WERI-Rb-1 (cell line): ENCODE data around the gene ICAM5.
A peak's percentile ranks its signal among the peaks of the same experiment; 100 is the strongest.

Experiments used
- DNase-seq: peaks from one replicate; pipeline ENCODE4 v3.0.0-alpha.2; 2020
- H3K27ac ChIP-seq: fragments of 250-450 bp; sonication (Bioruptor Pico); 2 replicates; pipeline ENCODE4 v1.5.1; 2020; ENCODE audit warnings: mild to moderate bottlenecking, moderate library complexity
- H3K27me3 ChIP-seq: fragments of 250-450 bp; sonication (Bioruptor Pico); 2 replicates; pipeline ENCODE4 v1.5.1; 2021; ENCODE audit warnings: mild to moderate bottlenecking, low read depth, moderate library complexity; ENCODE audit not compliant: insufficient read depth, severe bottlenecking
- H3K36me3 ChIP-seq: fragments of 250-450 bp; sonication (Bioruptor Pico); 2 replicates; pipeline ENCODE4 v1.5.1; 2020; ENCODE audit warnings: mild to moderate bottlenecking, moderate library complexity
- H3K4me3 ChIP-seq: 2 replicates; pipeline ENCODE4 v1.5.1; 2011; ENCODE audit warnings: low read depth, mild to moderate bottlenecking, control low read depth, low read length
- H3K9me3 ChIP-seq: fragments of 250-450 bp; sonication (Bioruptor Pico); 2 replicates; pipeline ENCODE4 v1.5.1; 2021; ENCODE audit warnings: mild to moderate bottlenecking, moderate library complexity; ENCODE audit not compliant: severe bottlenecking
- TF ChIP-seq, protein P1 (sequence below): IDR thresholded peaks from 2 replicates; pipeline ENCODE4 v1.5.1; 2011; ENCODE audit warnings: low read depth, mild to moderate bottlenecking, control low read depth, inconsistent platforms, low read length

The ICAM5 gene

DNA sequence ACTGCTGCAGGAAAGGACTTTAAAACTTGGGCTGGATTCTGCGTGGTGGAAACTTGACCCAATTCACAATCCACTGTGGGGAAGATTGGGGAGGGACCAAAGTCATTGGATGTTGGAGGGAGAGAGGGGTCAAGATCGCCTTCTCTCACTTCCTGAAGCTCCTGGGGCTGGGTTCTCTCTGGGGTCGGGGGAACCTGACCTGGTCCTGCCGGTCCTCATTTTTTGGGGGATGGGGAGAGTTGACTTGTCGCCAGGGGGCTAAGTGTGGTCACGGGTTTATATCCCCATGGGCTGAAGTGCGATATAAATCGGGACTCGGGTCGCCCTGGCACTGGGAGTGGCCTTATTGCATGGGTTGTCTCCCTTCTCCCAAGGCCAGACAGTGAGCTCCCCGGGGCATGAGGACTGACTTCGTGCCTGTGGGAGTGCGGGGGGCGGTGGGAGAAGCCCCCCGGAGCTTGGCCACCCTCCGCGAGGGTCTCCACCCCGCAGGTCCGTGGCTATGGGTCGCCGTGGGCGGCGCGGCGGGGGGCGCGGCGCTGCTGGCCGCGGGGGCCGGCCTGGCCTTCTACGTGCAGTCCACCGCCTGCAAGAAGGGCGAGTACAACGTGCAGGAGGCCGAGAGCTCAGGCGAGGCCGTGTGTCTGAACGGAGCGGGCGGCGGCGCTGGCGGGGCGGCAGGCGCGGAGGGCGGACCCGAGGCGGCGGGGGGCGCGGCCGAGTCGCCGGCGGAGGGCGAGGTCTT, 6.3 kb downstream of the ICAM5 start:
- Histone ChIP-seq H3K4me3 (no peak overlapping the region), H3K36me3 (peaks cover 25% of the 10 kb centered on the region), H3K9me3 (no peaks in the 10 kb centered on the region), H3K27ac (no peak overlapping the region), H3K27me3 (peaks cover 1% of the 10 kb centered on the region)
- DNase-seq = no peak
- TF ChIP-seq, protein P1, sequence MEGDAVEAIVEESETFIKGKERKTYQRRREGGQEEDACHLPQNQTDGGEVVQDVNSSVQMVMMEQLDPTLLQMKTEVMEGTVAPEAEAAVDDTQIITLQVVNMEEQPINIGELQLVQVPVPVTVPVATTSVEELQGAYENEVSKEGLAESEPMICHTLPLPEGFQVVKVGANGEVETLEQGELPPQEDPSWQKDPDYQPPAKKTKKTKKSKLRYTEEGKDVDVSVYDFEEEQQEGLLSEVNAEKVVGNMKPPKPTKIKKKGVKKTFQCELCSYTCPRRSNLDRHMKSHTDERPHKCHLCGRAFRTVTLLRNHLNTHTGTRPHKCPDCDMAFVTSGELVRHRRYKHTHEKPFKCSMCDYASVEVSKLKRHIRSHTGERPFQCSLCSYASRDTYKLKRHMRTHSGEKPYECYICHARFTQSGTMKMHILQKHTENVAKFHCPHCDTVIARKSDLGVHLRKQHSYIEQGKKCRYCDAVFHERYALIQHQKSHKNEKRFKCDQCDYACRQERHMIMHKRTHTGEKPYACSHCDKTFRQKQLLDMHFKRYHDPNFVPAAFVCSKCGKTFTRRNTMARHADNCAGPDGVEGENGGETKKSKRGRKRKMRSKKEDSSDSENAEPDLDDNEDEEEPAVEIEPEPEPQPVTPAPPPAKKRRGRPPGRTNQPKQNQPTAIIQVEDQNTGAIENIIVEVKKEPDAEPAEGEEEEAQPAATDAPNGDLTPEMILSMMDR = no peak

DNA sequence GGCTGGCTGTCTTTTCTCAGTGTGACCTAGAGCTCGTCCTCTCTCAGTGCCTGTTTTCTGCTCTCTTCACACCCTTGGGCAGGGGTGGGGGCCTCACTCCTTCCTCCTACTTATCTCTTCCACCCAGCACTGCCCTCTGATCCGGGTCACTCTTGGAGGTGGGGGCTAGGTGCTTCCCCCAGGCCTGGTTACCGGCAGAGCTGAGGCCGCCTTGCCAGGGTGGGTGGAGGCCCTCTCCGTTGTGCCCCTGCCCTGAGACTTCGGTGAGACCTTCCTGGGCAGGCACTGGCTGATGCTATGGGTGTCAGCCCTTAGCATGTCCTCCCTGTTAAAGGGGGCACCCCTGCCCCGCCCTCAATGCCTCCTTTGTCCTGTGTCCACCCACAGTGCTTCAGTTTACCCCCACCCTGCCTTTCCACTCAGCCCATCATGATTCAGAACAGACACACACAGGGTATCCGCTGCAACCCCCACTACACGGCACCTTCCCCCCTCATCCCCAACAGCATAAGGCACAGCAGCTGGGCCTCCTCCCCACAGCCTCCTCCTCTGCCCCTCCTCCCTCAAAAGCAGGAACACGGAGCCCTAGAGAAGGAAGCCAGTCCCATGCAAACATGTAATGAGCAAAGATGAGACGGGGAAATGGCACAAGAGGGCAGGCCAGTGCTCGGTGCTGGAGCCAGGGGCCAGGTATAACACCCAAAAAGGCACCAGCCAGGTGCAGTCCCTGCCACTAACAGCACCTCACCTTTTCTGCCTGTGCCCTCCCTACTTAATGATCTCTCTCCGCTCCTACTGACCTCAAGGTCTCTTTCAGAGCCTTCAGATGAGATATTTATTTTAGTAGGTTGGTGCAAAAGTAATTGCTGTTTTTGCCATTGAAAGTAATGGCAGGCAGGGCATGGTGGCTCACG, 10.1 kb downstream of the ICAM5 start:
- H3K36me3 ChIP-seq = peaks cover 18% of the 10 kb centered on the region
- peak overlapping the region; percentile 76 for H3K27ac ChIP-seq
- H3K9me3 ChIP-seq = no peaks in the 10 kb centered on the region
- peak; percentile 79 for DNase-seq
- H3K4me3 ChIP-seq = no peak overlapping the region
- no peaks in the 10 kb centered on the region for H3K27me3 ChIP-seq
- TF ChIP-seq, protein P1 = 0 out of 2 replicates have a peak, but pooled peaks have one; percentile 5

DNA sequence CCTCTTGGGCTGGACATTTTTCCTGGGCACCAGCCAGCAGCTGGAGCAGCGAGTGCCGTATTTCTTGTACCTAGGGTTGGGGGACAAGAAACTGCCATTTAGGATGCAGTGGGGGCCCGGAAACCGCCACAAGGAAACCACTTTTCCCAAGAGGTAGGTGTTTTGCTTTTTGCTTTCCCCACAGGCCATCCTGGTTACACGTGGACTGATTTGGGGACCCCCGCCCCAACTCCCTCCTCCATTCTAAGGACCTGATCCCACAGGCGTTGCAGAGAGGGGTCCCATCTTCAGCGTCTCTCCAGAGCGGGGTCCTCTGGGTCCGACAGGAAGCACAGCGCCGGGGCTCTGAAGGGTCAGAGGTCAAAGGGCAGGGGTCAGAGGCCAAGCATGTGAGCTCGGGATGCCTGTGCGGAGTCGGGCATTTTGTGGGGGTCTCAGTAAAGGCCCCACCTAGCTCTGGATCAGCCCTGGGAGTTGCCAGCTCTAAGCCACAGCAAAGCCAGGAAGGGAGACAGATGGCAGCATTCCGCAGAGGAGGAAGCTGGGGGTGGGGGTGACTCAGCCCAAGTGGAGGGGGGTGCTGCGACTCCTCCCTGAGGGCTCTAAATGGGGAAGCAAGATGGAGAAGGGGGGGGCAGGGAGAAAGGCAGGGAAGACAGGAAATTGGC, 15.5 kb downstream of the ICAM5 start:
- Histone ChIP-seq H3K27me3 (no peaks in the 10 kb centered on the region), H3K36me3 (peaks cover 12% of the 10 kb centered on the region), H3K9me3 (no peaks in the 10 kb centered on the region), H3K4me3 (no peak overlapping the region), H3K27ac (peak overlapping the region; percentile 76)
- TF ChIP-seq, protein P1 = no peak
- DNase-seq = peak; percentile 88

DNA sequence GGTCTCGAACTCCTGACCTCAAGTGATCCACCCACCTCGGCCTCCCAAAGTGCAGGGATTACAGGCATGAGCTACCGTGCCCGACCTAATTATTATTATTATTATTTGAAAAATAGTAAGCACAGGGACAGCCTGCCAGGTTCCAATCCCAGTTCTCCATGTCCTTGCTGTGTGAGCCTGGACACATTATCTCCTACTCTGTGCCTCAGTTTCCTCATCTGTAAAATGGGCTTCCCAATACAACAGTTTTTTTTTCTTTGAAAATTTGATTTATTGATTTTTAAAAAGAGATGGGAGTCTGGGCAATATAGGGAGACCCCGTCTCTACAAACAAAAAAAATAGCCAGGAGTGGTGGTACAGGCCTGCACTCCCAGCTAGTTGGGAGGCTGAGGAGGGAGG, 16.6 kb downstream of the ICAM5 start:
- Histone ChIP-seq H3K36me3 (peaks cover 12% of the 10 kb centered on the region), H3K4me3 (no peak overlapping the region), H3K9me3 (no peaks in the 10 kb centered on the region), H3K27me3 (no peaks in the 10 kb centered on the region), H3K27ac (no peak overlapping the region; the same call in 1 of the 2 replicates)
- no peak for DNase-seq
- TF ChIP-seq, protein P1 = no peak

DNA sequence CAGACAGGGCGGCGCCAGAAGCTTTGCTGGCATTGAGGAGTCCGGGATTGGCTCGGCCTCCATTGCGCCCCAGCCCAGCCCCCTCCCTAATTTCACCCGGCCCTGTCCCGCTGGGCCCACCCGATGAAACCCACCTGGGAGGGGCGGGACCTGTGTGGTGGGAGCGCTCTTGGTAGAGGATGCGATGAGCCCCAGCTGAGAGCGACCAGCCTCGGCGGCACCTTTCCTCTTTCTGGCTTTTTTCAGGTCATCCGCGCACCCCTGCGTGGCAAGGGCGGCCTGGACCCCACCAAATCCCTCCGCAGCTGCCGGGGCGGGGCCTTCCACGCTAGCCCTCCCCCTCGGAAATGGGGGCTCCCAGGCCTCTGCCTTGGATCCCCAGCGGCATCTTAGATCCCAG, 19.7 kb downstream of the ICAM5 start, which contains the start of gene ZGLP1:
ZGLP1 (minus strand) TSS at position 393 of the 400 bp plus-strand sequence.
- Histone ChIP-seq H3K36me3 (peaks cover 22% of the 10 kb centered on the region), H3K4me3 (no peak within 1 kb of the TSS), H3K9me3 (no peaks in the 10 kb centered on the region), H3K27me3 (no peaks in the 10 kb centered on the region), H3K27ac (no peak within 1 kb of the TSS)
- TF ChIP-seq, protein P1 = no peak
- DNase-seq = no peak
